Measurements from ENCODE around the gene ERCC1.

Gene ERCC1

GRCh38 chr19:45419895-45420294, 3.8 kb downstream of the ERCC1 start:
- Histone ChIP-seq H3K27me3 (ENCODE audit: low read length) (no peaks in the 10 kb centered on the region), H3K36me3 (ENCODE audit: low read length) (no peaks in the 10 kb centered on the region), H4K20me1 (ENCODE audit: low read depth, low read length) (no peaks in the 10 kb centered on the region), H3K9me3 (ENCODE audit: insufficient read depth, low read length) (no peaks in the 10 kb centered on the region), H3K9ac (ENCODE audit: low read length) (peak overlapping the region; percentile 42), H2AFZ (ENCODE audit: low read depth, low read length, severe bottlenecking) (no peak overlapping the region), H3K79me2 (ENCODE audit: insufficient read depth, low read length) (no peaks in the 10 kb centered on the region), H3K4me3 (ENCODE audit: insufficient read depth, low read length, poor library complexity, severe bottlenecking) (peak overlapping the region; percentile 3), H3F3A (ENCODE audit: insufficient read depth) (peaks cover 15% of the 10 kb centered on the region), H3K27ac (ENCODE audit: low read depth, low read length) (peak overlapping the region; percentile 75), H3K4me2 (ENCODE audit: low read depth, low read length, poor library complexity, severe bottlenecking) (peak overlapping the region; percentile 49), H3K9me2 (replicated peaks; ENCODE audit: insufficient read depth, low read length) (no peaks in the 10 kb centered on the region)
- TF ChIP-seq EZH2phosphoT487 (conservative IDR thresholded peaks at IDR 0.05; ENCODE audit: low read length) = no peak
- no peak for TF ChIP-seq CTCF (IDR thresholded peaks at IDR 0.05; ENCODE audit: insufficient read depth, low read length, poor library complexity, severe bottlenecking)

GRCh38 chr19:45419396-45419795, 4.3 kb downstream of the ERCC1 start:
- H3K36me3 ChIP-seq (ENCODE audit: low read length) = no peaks in the 10 kb centered on the region
- peak overlapping the region; percentile 42 for H3K9ac ChIP-seq (ENCODE audit: low read length)
- H3K4me2 ChIP-seq (ENCODE audit: low read depth, low read length, poor library complexity, severe bottlenecking) = peak overlapping the region; percentile 49
- H4K20me1 ChIP-seq (ENCODE audit: low read depth, low read length) = no peaks in the 10 kb centered on the region
- H3K27me3 ChIP-seq (ENCODE audit: low read length) = no peaks in the 10 kb centered on the region
- no peak for TF ChIP-seq CTCF (IDR thresholded peaks at IDR 0.05; ENCODE audit: insufficient read depth, low read length, poor library complexity, severe bottlenecking)
- no peak for TF ChIP-seq EZH2phosphoT487 (conservative IDR thresholded peaks at IDR 0.05; ENCODE audit: low read length)
- peaks cover 11% of the 10 kb centered on the region for H3F3A ChIP-seq (ENCODE audit: insufficient read depth)
- no peak overlapping the region for H2AFZ ChIP-seq (ENCODE audit: low read depth, low read length, severe bottlenecking)
- peak overlapping the region; percentile 75 for H3K27ac ChIP-seq (ENCODE audit: low read depth, low read length)
- H3K9me3 ChIP-seq (ENCODE audit: insufficient read depth, low read length) = no peaks in the 10 kb centered on the region
- peak overlapping the region; percentile 2 for H3K4me3 ChIP-seq (ENCODE audit: insufficient read depth, low read length, poor library complexity, severe bottlenecking)
- no peaks in the 10 kb centered on the region for H3K9me2 ChIP-seq (replicated peaks; ENCODE audit: insufficient read depth, low read length)
- H3K79me2 ChIP-seq (ENCODE audit: insufficient read depth, low read length) = no peaks in the 10 kb centered on the region

GRCh38 chr19:45418802-45419201, 4.9 kb downstream of the ERCC1 start:
- H3K36me3 ChIP-seq (ENCODE audit: low read length) = no peaks in the 10 kb centered on the region
- no peaks in the 10 kb centered on the region for H3K27me3 ChIP-seq (ENCODE audit: low read length)
- H3K79me2 ChIP-seq (ENCODE audit: insufficient read depth, low read length) = no peaks in the 10 kb centered on the region
- H3K9me3 ChIP-seq (ENCODE audit: insufficient read depth, low read length) = no peaks in the 10 kb centered on the region
- H3K4me3 ChIP-seq (ENCODE audit: insufficient read depth, low read length, poor library complexity, severe bottlenecking) = no peak overlapping the region
- peak overlapping the region; percentile 75 for H3K27ac ChIP-seq (ENCODE audit: low read depth, low read length)
- TF ChIP-seq EZH2phosphoT487 (conservative IDR thresholded peaks at IDR 0.05; ENCODE audit: low read length) = no peak
- no peak for TF ChIP-seq CTCF (IDR thresholded peaks at IDR 0.05; ENCODE audit: insufficient read depth, low read length, poor library complexity, severe bottlenecking)
- H2AFZ ChIP-seq (ENCODE audit: low read depth, low read length, severe bottlenecking) = no peak overlapping the region
- no peaks in the 10 kb centered on the region for H3K9me2 ChIP-seq (replicated peaks; ENCODE audit: insufficient read depth, low read length)
- H4K20me1 ChIP-seq (ENCODE audit: low read depth, low read length) = no peaks in the 10 kb centered on the region
- H3K4me2 ChIP-seq (ENCODE audit: low read depth, low read length, poor library complexity, severe bottlenecking) = peak overlapping the region; percentile 40
- H3F3A ChIP-seq (ENCODE audit: insufficient read depth) = peaks cover 5% of the 10 kb centered on the region
- H3K9ac ChIP-seq (ENCODE audit: low read length) = peak overlapping the region; percentile 42; the same call in 1 of the 2 replicates
